NB4 (cell line): ENCODE results near the gene COL4A5.

ENCODE experiments used
- CTCF ChIP-seq: IDR thresholded peaks from one replicate; pipeline ENCODE4 v1.5.1; 2012; ENCODE audit warnings: low read depth, low read length
- MAX ChIP-seq: IDR thresholded peaks from 2 replicates; pipeline ENCODE4 v1.6.1; 2011; ENCODE audit warnings: low read depth, low read length
- MYC ChIP-seq: IDR thresholded peaks from 2 replicates; pipeline ENCODE4 v1.6.1; 2011; ENCODE audit warnings: low read depth, low read length
- POLR2A ChIP-seq: IDR thresholded peaks from 2 replicates; pipeline ENCODE4 v1.6.1; 2011; ENCODE audit warnings: mild to moderate bottlenecking; ENCODE audit not compliant: insufficient read length; ENCODE audit errors: extremely low read depth

- TF ChIP-seq POLR2A (no peak), CTCF (no peak), MAX (no peak), MYC (no peak)
Measured at GRCh38 chrX:108731153-108731552, 291.5 kb downstream of the COL4A5 start.
